ENCODE measurements around the gene ATAD2B.
A peak's percentile ranks its signal among the peaks of the same experiment; 100 is the strongest.

Gene ATAD2B

GRCh38 chr2:23836505-23836904 lies 90.4 kb downstream of the ATAD2B start:
- DNase-seq: no peak

DNA sequence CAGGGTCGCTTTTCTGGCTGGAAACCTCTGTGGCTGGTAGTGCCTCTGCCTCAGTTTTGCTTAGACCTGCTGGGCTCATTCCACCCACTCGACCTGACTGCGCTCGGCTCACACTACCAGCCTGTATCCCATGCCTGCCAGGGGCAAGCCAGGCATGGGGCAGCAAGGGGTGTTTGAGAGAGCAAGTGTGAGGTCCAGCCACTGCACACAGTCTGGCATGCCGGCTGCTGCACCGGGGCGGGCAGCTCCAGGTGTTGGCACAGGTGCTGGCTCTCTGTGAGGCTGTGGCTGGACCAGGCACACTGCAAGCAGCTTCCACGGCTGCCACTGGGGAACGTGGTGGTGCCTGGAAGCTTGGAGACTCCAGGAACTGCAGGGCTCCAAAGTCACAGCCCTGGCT lies 90.9 kb downstream of the ATAD2B start:
- no peak for DNase-seq

GRCh38 chr2:23835423-23835822 lies 91.5 kb downstream of the ATAD2B start:
- no peak for DNase-seq

GRCh38 chr2:23828986-23829385 lies 97.9 kb downstream of the ATAD2B start:
- DNase-seq: no peak

GRCh38 chr2:23828256-23828980 lies 98.5 kb downstream of the ATAD2B start:
- no peak for DNase-seq

DNA sequence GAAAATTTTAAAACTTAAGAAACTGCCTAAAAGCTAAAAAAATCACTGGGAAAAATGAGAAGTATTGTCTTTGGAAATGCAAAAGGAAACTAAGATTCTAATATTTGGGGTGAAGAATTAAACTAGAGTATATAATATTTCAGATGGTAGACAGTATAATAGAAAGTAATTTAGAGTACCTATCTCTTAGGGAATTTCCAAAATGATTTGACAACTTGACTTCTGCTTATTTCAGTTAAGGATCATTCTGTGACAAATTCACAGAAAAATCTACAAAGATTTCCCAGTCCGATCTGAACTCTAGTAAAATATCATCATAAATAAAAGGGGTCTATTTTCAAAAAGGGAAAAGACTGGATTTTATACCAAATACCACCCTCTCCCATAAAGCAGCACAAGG lies 99.6 kb downstream of the ATAD2B start:
- DNase-seq: no peak

- no peak for DNase-seq
These were observed 100.2 kb downstream of the ATAD2B start for GRCh38 chr2:23826771-23827170.

GRCh38 chr2:23826040-23826439 lies 100.9 kb downstream of the ATAD2B start:
- no peak for DNase-seq

DNA sequence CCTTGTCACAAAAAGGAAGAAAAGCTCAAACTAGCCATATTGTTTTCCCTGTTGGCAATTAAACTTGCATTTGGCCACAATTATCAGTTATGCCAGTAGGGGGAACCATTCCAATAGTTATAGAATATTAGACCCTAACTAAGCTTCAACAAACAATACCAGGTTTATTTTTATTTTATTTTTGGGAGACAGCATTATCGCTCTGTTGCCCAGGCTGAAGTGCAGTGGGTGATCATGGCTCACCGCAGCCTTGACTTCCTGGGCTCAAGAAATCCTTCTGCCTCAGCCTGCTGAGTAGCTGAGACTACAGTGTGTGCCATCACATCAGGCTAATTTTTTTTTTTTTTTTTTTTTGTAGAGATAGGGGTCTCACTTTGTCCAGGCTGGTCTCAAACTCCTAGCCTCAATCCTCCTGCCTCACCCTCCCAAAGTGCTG lies 102.1 kb downstream of the ATAD2B start:
- DNase-seq: peak; percentile 76

GRCh38 chr2:23823863-23824262 lies 103.1 kb downstream of the ATAD2B start:
- DNase-seq: no peak

DNA sequence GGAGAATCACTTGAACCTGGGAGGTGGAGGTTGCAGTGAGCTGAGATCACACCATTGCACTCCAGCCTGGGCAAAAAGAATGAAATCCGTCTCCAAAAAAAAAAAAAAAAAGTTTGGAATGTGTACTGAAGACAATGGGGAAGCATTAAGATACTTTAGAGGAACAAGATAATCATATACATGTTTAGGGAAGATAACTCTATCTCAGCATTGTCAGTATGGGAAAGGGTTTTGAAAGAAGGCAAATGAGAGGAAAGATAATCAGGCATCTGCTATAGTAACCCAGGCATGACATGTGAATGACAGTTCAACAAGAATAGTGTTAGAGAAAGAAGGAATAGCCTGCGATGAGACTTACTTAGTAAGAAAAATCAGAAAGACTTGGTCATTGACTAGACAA lies 112.0 kb downstream of the ATAD2B start:
- DNase-seq: peak; percentile 51

GRCh38 chr2:23813438-23813837 lies 113.5 kb downstream of the ATAD2B start:
- DNase-seq: no peak

DNA sequence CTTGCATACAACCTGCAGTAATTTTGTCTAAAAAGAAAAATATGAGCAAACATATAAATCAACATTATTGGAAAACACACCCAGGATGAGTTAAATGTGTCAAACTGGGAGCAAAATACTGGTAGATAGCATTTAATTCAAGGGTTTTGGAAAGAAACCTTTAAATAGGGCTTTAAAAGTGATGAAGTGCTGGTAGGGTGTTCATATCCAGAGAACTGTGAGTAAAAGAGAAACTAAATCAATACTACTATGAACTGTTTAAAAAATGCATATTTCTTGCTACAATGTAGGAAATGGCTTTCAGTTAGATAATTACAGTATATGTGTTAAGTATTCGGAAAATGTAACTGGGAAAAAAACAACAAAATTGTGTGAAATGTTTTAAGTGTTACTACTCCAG lies 117.8 kb downstream of the ATAD2B start:
- DNase-seq: no peak

DNA sequence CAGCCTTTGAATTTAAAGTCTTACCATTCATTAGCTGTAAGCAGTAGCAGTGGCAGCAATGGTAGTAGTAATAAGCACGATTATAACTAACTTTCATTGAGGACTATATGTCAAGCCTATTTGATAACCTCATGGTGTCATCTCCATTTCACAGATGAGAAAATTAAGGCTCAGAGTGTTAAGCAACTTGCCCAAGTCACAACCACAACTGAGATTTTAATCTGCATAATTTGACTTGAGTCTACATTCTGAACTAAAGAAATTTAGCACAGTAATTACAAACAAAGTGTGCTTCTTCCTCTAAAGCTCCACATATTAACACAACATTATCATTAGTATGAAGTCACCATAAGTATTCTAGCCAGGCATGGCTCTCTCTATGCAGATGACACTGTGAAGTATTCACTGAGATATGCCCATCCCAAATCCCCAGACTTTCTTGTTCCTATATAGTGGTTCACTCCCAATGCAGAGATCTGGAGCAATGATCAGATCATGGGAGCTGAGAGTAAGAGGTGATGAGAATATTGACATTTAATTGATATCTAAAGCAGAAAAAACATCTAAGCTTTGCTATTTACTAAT lies 120.2 kb downstream of the ATAD2B start:
- DNase-seq: no peak

DNA sequence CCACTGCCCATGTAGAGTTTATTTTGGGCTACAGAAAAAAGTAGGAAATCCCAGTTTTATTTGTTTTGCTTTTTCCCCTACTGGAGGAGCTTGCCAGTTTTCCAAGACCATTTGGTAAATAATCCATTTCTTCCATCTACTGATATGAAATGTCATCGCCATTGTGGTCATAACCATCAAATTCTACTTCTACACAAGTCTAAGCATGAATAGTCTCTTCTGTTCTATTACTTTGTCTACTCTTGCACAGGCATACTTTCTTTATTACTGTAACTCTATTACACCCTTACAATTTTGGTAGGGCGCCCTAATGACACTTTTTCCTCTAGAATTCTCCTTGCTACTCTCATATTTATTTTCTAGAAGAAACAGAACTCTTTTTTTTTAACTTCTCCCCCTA lies 120.7 kb downstream of the ATAD2B start:
- DNase-seq: no peak

DNA sequence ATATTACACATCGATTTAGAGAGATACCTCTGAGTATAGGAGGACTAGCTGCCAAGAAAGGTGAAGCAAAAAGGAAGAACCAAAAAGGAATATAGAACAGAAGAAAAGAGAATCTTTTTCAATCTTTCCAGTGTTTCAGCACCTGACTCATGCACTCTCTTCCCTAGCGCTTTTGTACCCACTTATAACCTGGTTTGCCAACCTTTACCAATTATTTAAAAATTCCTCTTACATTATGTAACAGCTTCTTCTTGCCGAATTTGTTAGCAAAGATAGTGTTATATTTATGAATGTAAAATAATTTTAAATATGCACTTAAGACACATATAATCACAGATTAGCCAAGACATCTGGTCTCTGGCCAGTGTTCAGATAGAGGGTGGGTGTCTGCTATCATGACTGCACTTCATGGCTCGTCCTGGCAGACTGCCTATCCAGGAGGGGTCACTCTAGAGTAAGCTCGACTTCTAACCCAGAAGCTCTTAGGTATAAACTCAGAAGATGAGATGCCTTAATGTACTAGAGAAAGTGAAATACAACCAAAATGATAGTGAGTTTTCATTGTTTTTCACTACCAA lies 122.9 kb downstream of the ATAD2B start:
- peak; percentile 94 for DNase-seq

DNA sequence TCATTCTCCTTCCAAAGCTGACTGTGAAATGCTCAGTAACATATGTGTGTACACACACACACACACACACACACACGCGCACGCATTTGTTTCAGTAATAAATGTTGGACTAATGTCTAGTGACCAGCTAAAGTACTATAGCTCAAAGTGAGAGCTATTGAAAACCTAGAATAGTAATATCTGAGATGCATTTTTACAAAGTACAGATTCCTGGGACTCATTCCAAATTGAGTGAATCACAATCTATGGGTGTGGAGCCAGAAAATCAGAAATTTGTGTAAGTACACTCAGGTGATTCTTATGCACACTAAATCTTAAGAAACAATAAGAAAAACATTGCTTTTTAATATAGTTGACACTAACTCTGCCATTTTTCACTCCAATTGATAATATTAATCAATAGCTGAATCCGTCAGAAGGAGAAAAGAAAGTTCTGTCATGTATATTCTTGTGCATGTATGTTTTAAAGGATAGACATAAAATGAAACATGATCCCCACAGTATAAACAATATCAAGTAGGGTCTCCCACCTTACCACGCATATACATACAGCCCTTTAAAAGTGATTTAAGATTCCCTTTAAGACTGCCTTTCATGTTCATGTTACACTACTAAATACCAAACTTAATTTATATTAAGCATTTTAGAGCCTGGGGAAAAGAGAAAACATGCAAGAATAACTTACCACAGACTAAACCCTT lies 123.5 kb downstream of the ATAD2B start:
- no peak for DNase-seq

GRCh38 chr2:23801396-23801795 lies 125.5 kb downstream of the ATAD2B start:
- DNase-seq: no peak

GRCh38 chr2:23794234-23794633 lies 132.7 kb downstream of the ATAD2B start:
- no peak for DNase-seq

- no peak for DNase-seq
These were observed 133.4 kb downstream of the ATAD2B start for GRCh38 chr2:23793476-23793875.

GRCh38 chr2:23791030-23791429 lies 135.9 kb downstream of the ATAD2B start:
- peak; percentile 19 for DNase-seq

GRCh38 chr2:23789012-23789411 lies 137.9 kb downstream of the ATAD2B start:
- DNase-seq: no peak

GRCh38 chr2:23788100-23788499 lies 138.8 kb downstream of the ATAD2B start:
- no peak for DNase-seq

DNA sequence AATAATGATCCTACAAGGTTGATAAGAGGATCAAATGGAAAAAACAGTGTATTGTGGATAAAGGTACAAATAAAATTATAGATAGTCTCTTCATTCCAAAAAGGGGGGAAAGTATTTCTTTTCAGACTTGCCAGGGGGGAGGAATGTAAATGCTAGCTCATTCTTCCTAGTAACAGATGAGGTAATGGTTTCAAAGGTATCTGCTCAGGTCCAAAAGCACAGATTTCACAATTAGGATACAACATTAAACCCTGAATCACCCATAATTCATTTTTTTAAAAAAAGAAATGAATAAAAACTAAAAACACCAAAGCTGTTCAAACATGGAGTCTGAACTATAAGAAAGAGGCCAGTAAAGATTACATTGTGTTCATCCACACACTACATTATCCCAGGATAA lies 142.0 kb downstream of the ATAD2B start:
- no peak for DNase-seq
